ENCODE results near the gene ACTR2.
"Not testable (repeated sequence)": the region's sequence is repeated elsewhere in the genome, so short reads cannot be mapped to it uniquely, and the experiment has no call there.

Gene ACTR2

GRCh38 chr2:65300134-65300760 lies 72.6 kb downstream of the ACTR2 start:
- peak overlapping the region; percentile 93 for H3K27ac Mint-ChIP-seq
- DNase-seq = peak; percentile 45

GRCh38 chr2:65300761-65301711 lies 73.4 kb downstream of the ACTR2 start:
- peak; percentile 81 for DNase-seq
- Mint-ChIP-seq H3K4me3 (peak overlapping the region; percentile 56), H3K36me3 (ENCODE audit: low read depth) (no peaks in the 10 kb centered on the region), H3K27me3 (peaks cover 24% of the 10 kb centered on the region), H3K4me1 (ENCODE audit: low read depth) (peaks cover 54% of the 10 kb centered on the region), H3K27ac (peak overlapping the region; percentile 93), H3K9me3 (no peaks in the 10 kb centered on the region)

More at GRCh38 chr2:65300134-65300760, 72.6 kb downstream of the ACTR2 start:
- H3K4me3 Mint-ChIP-seq = peak overlapping the region; percentile 56
- no peaks in the 10 kb centered on the region for H3K36me3 Mint-ChIP-seq (ENCODE audit: low read depth)
- H3K9me3 Mint-ChIP-seq = no peaks in the 10 kb centered on the region
- peaks cover 54% of the 10 kb centered on the region for H3K4me1 Mint-ChIP-seq (ENCODE audit: low read depth)
- peaks cover 26% of the 10 kb centered on the region for H3K27me3 Mint-ChIP-seq

GRCh38 chr2:65305934-65306333 lies 78.3 kb downstream of the ACTR2 start:
- Mint-ChIP-seq H3K4me1 (ENCODE audit: low read depth) (peaks cover 22% of the 10 kb centered on the region), H3K27ac (no peak overlapping the region), H3K4me3 (no peak overlapping the region), H3K36me3 (ENCODE audit: low read depth) (no peaks in the 10 kb centered on the region), H3K27me3 (peaks cover 11% of the 10 kb centered on the region), H3K9me3 (no peaks in the 10 kb centered on the region)
- DNase-seq = no peak

GRCh38 chr2:65309699-65310098 lies 82.1 kb downstream of the ACTR2 start:
- H3K27me3 Mint-ChIP-seq = no peaks in the 10 kb centered on the region
- no peaks in the 10 kb centered on the region for H3K9me3 Mint-ChIP-seq
- peaks cover 2% of the 10 kb centered on the region for H3K4me1 Mint-ChIP-seq (ENCODE audit: low read depth)
- no peak for DNase-seq
- no peak overlapping the region for H3K4me3 Mint-ChIP-seq
- no peak overlapping the region for H3K27ac Mint-ChIP-seq
- peaks cover 16% of the 10 kb centered on the region for H3K36me3 Mint-ChIP-seq (ENCODE audit: low read depth)

GRCh38 chr2:65311049-65311448 lies 83.4 kb downstream of the ACTR2 start:
- peaks cover 16% of the 10 kb centered on the region for H3K36me3 Mint-ChIP-seq (ENCODE audit: low read depth)
- no peak overlapping the region for H3K27ac Mint-ChIP-seq
- H3K27me3 Mint-ChIP-seq = no peaks in the 10 kb centered on the region
- no peaks in the 10 kb centered on the region for H3K9me3 Mint-ChIP-seq
- peaks cover 2% of the 10 kb centered on the region for H3K4me1 Mint-ChIP-seq (ENCODE audit: low read depth)
- DNase-seq = no peak
- no peak overlapping the region for H3K4me3 Mint-ChIP-seq

- H3K9me3 Mint-ChIP-seq = no peaks in the 10 kb centered on the region
- no peak overlapping the region for H3K27ac Mint-ChIP-seq
- no peak for DNase-seq
- no peak overlapping the region for H3K4me3 Mint-ChIP-seq
- no peaks in the 10 kb centered on the region for H3K27me3 Mint-ChIP-seq
- peaks cover 2% of the 10 kb centered on the region for H3K4me1 Mint-ChIP-seq (ENCODE audit: low read depth)
- peaks cover 16% of the 10 kb centered on the region for H3K36me3 Mint-ChIP-seq (ENCODE audit: low read depth)
These were observed 84.0 kb downstream of the ACTR2 start for GRCh38 chr2:65311596-65311995.

GRCh38 chr2:65313126-65313953 lies 85.7 kb downstream of the ACTR2 start:
- Mint-ChIP-seq H3K27ac (no peak overlapping the region), H3K9me3 (no peaks in the 10 kb centered on the region), H3K27me3 (no peaks in the 10 kb centered on the region), H3K4me3 (no peak overlapping the region), H3K36me3 (ENCODE audit: low read depth) (peaks cover 16% of the 10 kb centered on the region), H3K4me1 (ENCODE audit: low read depth) (peaks cover 2% of the 10 kb centered on the region)
- DNase-seq = no peak

- no peaks in the 10 kb centered on the region for H3K9me3 Mint-ChIP-seq
- H3K27ac Mint-ChIP-seq = no peak overlapping the region
- peaks cover 4% of the 10 kb centered on the region for H3K4me1 Mint-ChIP-seq (ENCODE audit: low read depth)
- no peaks in the 10 kb centered on the region for H3K27me3 Mint-ChIP-seq
- no peak overlapping the region for H3K4me3 Mint-ChIP-seq
- no peak for DNase-seq
- peaks cover 16% of the 10 kb centered on the region for H3K36me3 Mint-ChIP-seq (ENCODE audit: low read depth)
These were observed 86.3 kb downstream of the ACTR2 start for GRCh38 chr2:65313954-65314256.

- Mint-ChIP-seq H3K27me3 (no peaks in the 10 kb centered on the region), H3K4me1 (ENCODE audit: low read depth) (peaks cover 14% of the 10 kb centered on the region), H3K4me3 (no peak overlapping the region), H3K9me3 (no peaks in the 10 kb centered on the region), H3K36me3 (ENCODE audit: low read depth) (peaks cover 16% of the 10 kb centered on the region), H3K27ac (no peak overlapping the region)
- DNase-seq = no peak
These were observed 87.3 kb downstream of the ACTR2 start for GRCh38 chr2:65314801-65315441.

- H3K9me3 Mint-ChIP-seq = no peaks in the 10 kb centered on the region
- no peak overlapping the region for H3K4me3 Mint-ChIP-seq
- H3K27ac Mint-ChIP-seq = no peak overlapping the region
- no peaks in the 10 kb centered on the region for H3K27me3 Mint-ChIP-seq
- H3K4me1 Mint-ChIP-seq (ENCODE audit: low read depth) = peaks cover 26% of the 10 kb centered on the region
- H3K36me3 Mint-ChIP-seq (ENCODE audit: low read depth) = peaks cover 16% of the 10 kb centered on the region
- DNase-seq = no peak
These were observed 88.4 kb downstream of the ACTR2 start for GRCh38 chr2:65316072-65316471.

- H3K9me3 Mint-ChIP-seq, H3K4me3 Mint-ChIP-seq, DNase-seq, H3K27me3 Mint-ChIP-seq, H3K27ac Mint-ChIP-seq: not testable (repeated sequence)
- Mint-ChIP-seq H3K4me1 (ENCODE audit: low read depth) (peaks cover 26% of the 10 kb centered on the region), H3K36me3 (ENCODE audit: low read depth) (peaks cover 16% of the 10 kb centered on the region)
These were observed 89.7 kb downstream of the ACTR2 start for GRCh38 chr2:65317351-65317750.

GRCh38 chr2:65317841-65318240 lies 90.2 kb downstream of the ACTR2 start:
- peaks cover 15% of the 10 kb centered on the region for H3K36me3 Mint-ChIP-seq (ENCODE audit: low read depth)
- peaks cover 26% of the 10 kb centered on the region for H3K4me1 Mint-ChIP-seq (ENCODE audit: low read depth)
- DNase-seq = no peak
- H3K9me3 Mint-ChIP-seq = no peaks in the 10 kb centered on the region
- H3K27ac Mint-ChIP-seq = no peak overlapping the region
- H3K27me3 Mint-ChIP-seq = no peaks in the 10 kb centered on the region
- no peak overlapping the region for H3K4me3 Mint-ChIP-seq

- Mint-ChIP-seq H3K9me3 (no peaks in the 10 kb centered on the region), H3K4me1 (ENCODE audit: low read depth) (peaks cover 24% of the 10 kb centered on the region), H3K27ac (peak overlapping the region; percentile 90), H3K36me3 (ENCODE audit: low read depth) (peaks cover 6% of the 10 kb centered on the region), H3K4me3 (no peak overlapping the region), H3K27me3 (no peaks in the 10 kb centered on the region)
- DNase-seq = no peak
These were observed 91.5 kb downstream of the ACTR2 start for GRCh38 chr2:65319072-65319673.

- Mint-ChIP-seq H3K27me3 (no peaks in the 10 kb centered on the region), H3K27ac (peak overlapping the region; percentile 90), H3K36me3 (ENCODE audit: low read depth) (peaks cover under 1% of the 10 kb centered on the region), H3K4me3 (no peak overlapping the region), H3K9me3 (no peaks in the 10 kb centered on the region), H3K4me1 (ENCODE audit: low read depth) (peaks cover 24% of the 10 kb centered on the region)
- DNase-seq = no peak
These were observed 92.0 kb downstream of the ACTR2 start for GRCh38 chr2:65319674-65320041.
